Hepatocyte (in vitro differentiated cells): ENCODE measurements around the gene STAC3. TPM values are rescaled to one million over a fixed set of nuclear protein-coding genes. Genes with fewer than 3 reads are reported as not detected.

Experiments used
- DNase-seq: peaks from one replicate; pipeline ENCODE4 v3.0.0-alpha.2; 2016; ENCODE audit warnings: low spot score
- H2AFZ ChIP-seq: fragments of 200-600 bp; sonication (generic); 2 replicates; pipeline ENCODE4 v1.6.0; 2016; ENCODE audit warnings: antibody characterized with exemption, mild to moderate bottlenecking
- H3K27ac ChIP-seq: fragments of 200-600 bp; sonication (generic); 2 replicates; pipeline ENCODE4 v1.5.1; 2016; ENCODE audit warnings: mild to moderate bottlenecking
- H3K27me3 ChIP-seq: fragments of 200-600 bp; sonication (generic); 2 replicates; pipeline ENCODE4 v1.6.1; 2016
- H3K36me3 ChIP-seq: fragments of 200-600 bp; sonication (generic); replicated peaks from 2 replicates; pipeline ENCODE4 v1.5.1; 2016; ENCODE audit warnings: low read depth; ENCODE audit not compliant: insufficient read depth
- H3K4me1 ChIP-seq: fragments of 200-600 bp; sonication (generic); 2 replicates; pipeline ENCODE4 v1.5.1; 2016; ENCODE audit warnings: mild to moderate bottlenecking, moderate library complexity; ENCODE audit not compliant: insufficient read depth
- H3K4me2 ChIP-seq: fragments of 200-600 bp; sonication (generic); 2 replicates; pipeline ENCODE4 v1.6.0; 2016
- H3K4me3 ChIP-seq: fragments of 200-600 bp; sonication (generic); 2 replicates; pipeline ENCODE4 v1.5.1; 2016; ENCODE audit warnings: mild to moderate bottlenecking
- H3K79me2 ChIP-seq: fragments of 200-600 bp; sonication (generic); 2 replicates; pipeline ENCODE4 v1.6.0; 2017; ENCODE audit warnings: mild to moderate bottlenecking
- H3K9me2 ChIP-seq: fragments of 200-600 bp; sonication (generic); replicated peaks from 2 replicates; pipeline ENCODE4 v1.6.0; 2017; ENCODE audit warnings: mild to moderate bottlenecking; ENCODE audit not compliant: insufficient read depth
- H3K9me3 ChIP-seq: fragments of 200-600 bp; sonication (generic); 2 replicates; pipeline ENCODE4 v1.5.1; 2016; ENCODE audit warnings: low read depth, mild to moderate bottlenecking
- H4K20me1 ChIP-seq: fragments of 200-600 bp; sonication (generic); 2 replicates; pipeline ENCODE4 v1.6.0; 2016; ENCODE audit warnings: mild to moderate bottlenecking; ENCODE audit not compliant: insufficient read depth, poor library complexity, severe bottlenecking
- CTCF ChIP-seq: fragments of 200-600 bp; sonication (generic); IDR thresholded peaks from 2 replicates; pipeline ENCODE4 v1.5.1; 2016; ENCODE audit warnings: antibody characterized with exemption, mild to moderate bottlenecking; ENCODE audit not compliant: poor library complexity
- EZH2 ChIP-seq: fragments of 200-600 bp; sonication (generic); IDR thresholded peaks from 2 replicates; pipeline ENCODE4 v1.6.1; 2016; ENCODE audit warnings: antibody characterized with exemption, mild to moderate bottlenecking, borderline replicate concordance
- EZH2phosphoT487 ChIP-seq: fragments of 200-600 bp; sonication (generic); IDR thresholded peaks from one replicate; pipeline ENCODE4 v1.6.1; 2018; ENCODE audit warnings: antibody characterized with exemption, mild to moderate bottlenecking, low read depth, moderate library complexity; ENCODE audit not compliant: unreplicated experiment, severe bottlenecking
- WGBS: methylation state at CpG from one replicate; pipeline ENCODE4 v1.1.6; 2016; ENCODE audit warnings: low lambda C conversion rate; ENCODE audit errors: missing lambda C conversion rate; 5-methylcytosine and 5-hydroxymethylcytosine counted together
- polyA plus RNA-seq: library from polyadenylated mRNA; unstranded; fragments of >200 nt; fragmentation: Nextera tagmentation; extraction: Ambion mirVana; gene quantifications from 2 replicates; pipeline ENCODE4 v1.2.1, GENCODE V29; 2016
- total RNA-seq: library from RNA; depleted of rRNA; stranded (reverse); fragments of >200 nt; gene quantifications from 2 replicates; pipeline ENCODE4 v1.2.3, GENCODE V29; 2014

STAC3 gene
- total and polyA plus RNA-seq, 2 experiments from 2014 or later: 0.23 to 0.83 TPM

- 2% methylated on average over 38 of the region's 42 CpGs for WGBS
- Histone ChIP-seq H3K27ac (peak within 1 kb of the TSS; percentile 89), H3K36me3 (no peaks in the 10 kb centered on the region), H4K20me1 (peaks cover 5% of the 10 kb centered on the region), H3K4me1 (peaks cover 27% of the 10 kb centered on the region), H3K27me3 (peaks cover 35% of the 10 kb centered on the region), H3K79me2 (peaks cover 17% of the 10 kb centered on the region), H3K9me2 (no peaks in the 10 kb centered on the region), H3K4me3 (peak within 1 kb of the TSS; percentile 22), H2AFZ (peak within 1 kb of the TSS; percentile 53), H3K4me2 (peak within 1 kb of the TSS; percentile 80), H3K9me3 (no peaks in the 10 kb centered on the region)
- TF ChIP-seq EZH2phosphoT487 (no peak), EZH2 (no peak), CTCF (no peak)
- DNase-seq: peak; percentile 99
These were observed 21.2 kb downstream of the STAC3 start, which contains the start of gene SHMT2 for GRCh38 chr12:57229634-57230380. Gene SHMT2 (plus strand): TSS chr12:57229711. CDS start chr12:57229779, 68 bp downstream.

- Histone ChIP-seq H3K27ac (peak overlapping the region; percentile 19), H2AFZ (peak overlapping the region; percentile 24), H3K79me2 (peaks cover 17% of the 10 kb centered on the region), H3K4me2 (peak overlapping the region; percentile 80), H3K36me3 (no peaks in the 10 kb centered on the region), H3K9me2 (no peaks in the 10 kb centered on the region), H3K4me1 (peaks cover 27% of the 10 kb centered on the region), H3K4me3 (no peak overlapping the region), H3K27me3 (peaks cover 41% of the 10 kb centered on the region), H3K9me3 (no peaks in the 10 kb centered on the region), H4K20me1 (peaks cover 5% of the 10 kb centered on the region)
- TF ChIP-seq EZH2phosphoT487 (no peak), CTCF (no peak), EZH2 (no peak)
- no peak for DNase-seq
- WGBS: 26% methylated on average over 9 of the region's 9 CpGs
These were observed 21.8 kb downstream of the STAC3 start for GRCh38 chr12:57229046-57229633.

- TF ChIP-seq CTCF (no peak), EZH2phosphoT487 (no peak), EZH2 (no peak)
- Histone ChIP-seq H3K4me1 (peaks cover 27% of the 10 kb centered on the region), H3K27me3 (peaks cover 58% of the 10 kb centered on the region)
These were observed 23.5 kb downstream of the STAC3 start for GRCh38 chr12:57227315-57228115.

More at GRCh38 chr12:57227315-57228115, 23.5 kb downstream of the STAC3 start:
- H4K20me1 ChIP-seq: peaks cover 5% of the 10 kb centered on the region
- no peak overlapping the region for H3K27ac ChIP-seq
- H3K79me2 ChIP-seq: peaks cover 17% of the 10 kb centered on the region
- H3K4me2 ChIP-seq: peak overlapping the region; percentile 73
- DNase-seq: no peak
- no peaks in the 10 kb centered on the region for H3K9me2 ChIP-seq
- no peaks in the 10 kb centered on the region for H3K9me3 ChIP-seq
- WGBS: 39% methylated on average over 8 of the region's 8 CpGs
- H2AFZ ChIP-seq: no peak overlapping the region
- H3K36me3 ChIP-seq: no peaks in the 10 kb centered on the region
- H3K4me3 ChIP-seq: no peak overlapping the region
